Omental fat pad (tissue), 4 donors: ENCODE data around the gene MESD. TPM values are rescaled to one million over a fixed set of nuclear protein-coding genes. Genes with fewer than 3 reads are reported as not detected.

Experiments used
- ATAC-seq: fragments of 150-250 bp; one replicate; pipeline ENCODE4 v1.9.1; 2016; ENCODE audit warnings: mild to moderate bottlenecking, moderate library complexity; ENCODE audit not compliant: low FRiP score
- DNase-seq: peaks from one replicate; pipeline ENCODE4 v3.0.0-alpha.2; 2019; ENCODE audit warnings: low spot score
- CTCF ChIP-seq, 3 donors: fragments of 450-650 bp; IDR thresholded peaks; one replicate each; pipeline ENCODE4 v1.5.1; 2016 to 2017; ENCODE audit warnings: antibody characterized with exemption in 3 of 3, mild to moderate bottlenecking in 3 of 3, moderate library complexity in 2 of 3
- total RNA-seq, 4 donors: library from RNA; depleted of rRNA; stranded (reverse); fragments of >200 nt; gene quantifications; one replicate each; pipeline ENCODE4 v1.1.0, GENCODE V29; 2016

MESD gene
- total RNA-seq, 4 donors from 2014 or later: 19.5 to 26.1 (median 22.6) TPM

- DNase-seq: no peak
- ATAC-seq: no peak
- TF ChIP-seq CTCF (IDR thresholded peaks at IDR 0.05): no peak
Measured at GRCh38 chr15:80921736-80922410, 67.7 kb downstream of the MESD start.

DNA sequence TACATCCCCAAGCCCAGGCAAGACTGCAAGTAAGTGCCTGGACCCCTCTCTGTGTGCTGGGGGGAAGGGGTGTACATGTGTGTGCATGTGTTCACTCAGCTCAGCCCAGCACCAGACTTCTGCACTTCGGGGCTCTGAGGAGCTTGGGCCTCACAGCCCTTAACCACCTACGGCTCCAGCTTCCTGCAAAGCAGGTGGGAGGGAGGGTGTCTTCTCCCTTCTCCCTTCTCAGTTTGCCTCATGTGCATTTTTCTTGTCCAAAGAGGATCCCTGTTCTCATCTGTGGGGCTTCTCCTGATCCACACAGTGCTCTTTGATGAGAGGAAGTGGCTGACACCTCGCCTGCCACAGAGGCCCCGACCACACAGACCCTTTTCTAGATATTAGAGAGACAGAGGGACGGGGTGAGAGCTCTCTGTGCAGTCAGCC lies 69.3 kb downstream of the MESD start:
- ATAC-seq (no peak), DNase-seq (no peak)
- TF ChIP-seq CTCF (IDR thresholded peaks at IDR 0.05): no peak

GRCh38 chr15:80918196-80918783 lies 71.3 kb downstream of the MESD start:
- DNase-seq (no peak), ATAC-seq (no peak)
- TF ChIP-seq CTCF (IDR thresholded peaks at IDR 0.05): no peak

DNA sequence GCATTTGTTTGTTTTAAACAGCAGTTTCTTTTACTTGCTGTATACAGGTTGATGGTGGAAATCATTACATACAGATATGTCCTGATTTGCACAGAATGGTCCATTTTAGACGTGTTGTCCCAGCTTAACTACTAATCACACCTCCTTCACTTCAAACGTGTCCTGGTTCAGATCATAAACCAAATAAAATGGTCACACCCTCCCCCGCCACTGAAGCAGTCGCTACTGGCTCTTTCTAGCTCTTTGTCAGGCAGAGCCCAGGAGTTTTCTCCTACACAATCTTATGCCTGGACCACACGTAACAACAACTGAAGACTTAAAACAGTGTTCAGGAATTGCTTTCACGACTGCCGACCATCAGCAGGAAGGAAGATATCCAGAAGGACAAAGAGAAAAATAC lies 73.6 kb downstream of the MESD start:
- ATAC-seq (no peak), DNase-seq (no peak)
- no peak for TF ChIP-seq CTCF (IDR thresholded peaks at IDR 0.05)

DNA sequence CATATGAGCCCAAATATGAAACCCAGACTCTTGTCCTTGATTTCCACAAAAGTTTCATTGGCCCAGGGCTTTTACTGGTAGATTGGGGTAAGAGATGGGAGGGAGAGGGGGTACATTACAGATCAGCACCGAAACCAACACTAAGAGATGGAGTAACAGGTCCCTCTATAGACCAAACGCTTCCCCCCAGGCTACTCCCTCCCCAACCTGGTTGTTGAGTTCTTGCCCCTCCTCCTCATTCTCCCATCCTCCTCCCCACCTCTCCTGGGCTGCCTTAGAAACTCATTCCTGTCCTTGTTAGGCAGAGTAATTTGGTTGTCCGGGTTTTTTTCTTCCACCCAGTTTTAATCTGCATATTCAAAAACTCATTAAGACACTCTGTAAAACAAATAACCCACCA lies 74.1 kb downstream of the MESD start:
- DNase-seq (no peak), ATAC-seq (no peak)
- no peak for TF ChIP-seq CTCF (IDR thresholded peaks at IDR 0.05)

GRCh38 chr15:80913541-80913940 lies 76.1 kb downstream of the MESD start:
- no peak for ATAC-seq
- TF ChIP-seq CTCF (IDR thresholded peaks at IDR 0.05): no peak
- DNase-seq: no peak

- DNase-seq (no peak), ATAC-seq (no peak)
- no peak for TF ChIP-seq CTCF (IDR thresholded peaks at IDR 0.05)
Measured at GRCh38 chr15:80912673-80913072, 76.9 kb downstream of the MESD start.
